RKO (cell line): Measurements from ENCODE around the gene RNF43.
A peak's percentile ranks its signal among the peaks of the same experiment; 100 is the strongest.

Experiments
- DNase-seq: peaks from one replicate; pipeline ENCODE4 v3.0.0-alpha.2; 2016; ENCODE audit warnings: low spot score

The RNF43 gene

GRCh38 chr17:58417300-58418092 is at the start of gene RNF43:
Gene RNF43 (minus strand): TSS chr17:58417534. CDS start chr17:58415577, 1,957 bp downstream.
- DNase-seq, result peak; percentile 83

GRCh38 chr17:58455491-58455890 is 38.2 kb upstream of the RNF43 start:
- no peak for DNase-seq

GRCh38 chr17:58452738-58453137 is 35.4 kb upstream of the RNF43 start:
- DNase-seq, result peak; percentile 2

GRCh38 chr17:58447039-58447975 is 30.0 kb upstream of the RNF43 start:
- peak; percentile 84 for DNase-seq

GRCh38 chr17:58446086-58446485 is 28.8 kb upstream of the RNF43 start:
- DNase-seq, result no peak

- no peak for DNase-seq
Measured at GRCh38 chr17:58436805-58437239, 19.5 kb upstream of the RNF43 start.

- DNase-seq, result no peak
Measured at GRCh38 chr17:58436245-58436644, 18.9 kb upstream of the RNF43 start.

GRCh38 chr17:58432806-58433573 is 15.7 kb upstream of the RNF43 start:
- no peak for DNase-seq

- no peak for DNase-seq
Measured at GRCh38 chr17:58427807-58428206, 10.5 kb upstream of the RNF43 start.

- no peak for DNase-seq
Measured at GRCh38 chr17:58421711-58422110, 4.4 kb upstream of the RNF43 start.

- no peak for DNase-seq
Measured at GRCh38 chr17:58420827-58421226, 3.5 kb upstream of the RNF43 start.

GRCh38 chr17:58416937-58417299 is 416 bp downstream of the RNF43 start:
- no peak for DNase-seq

GRCh38 chr17:58416396-58416795 is 938 bp downstream of the RNF43 start:
- DNase-seq, result no peak

- DNase-seq, result no peak
Measured at GRCh38 chr17:58415371-58416055, 1.8 kb downstream of the RNF43 start.

- DNase-seq, result no peak
Measured at GRCh38 chr17:58414596-58414997, 2.7 kb downstream of the RNF43 start.

- DNase-seq, result no peak
Measured at GRCh38 chr17:58413684-58414083, 3.6 kb downstream of the RNF43 start.

GRCh38 chr17:58412961-58413586 is 4.3 kb downstream of the RNF43 start:
- no peak for DNase-seq

GRCh38 chr17:58412064-58412703 is 5.2 kb downstream of the RNF43 start:
- DNase-seq, result no peak

GRCh38 chr17:58411408-58411894 is 5.9 kb downstream of the RNF43 start:
- no peak for DNase-seq

GRCh38 chr17:58410714-58411407 is 6.5 kb downstream of the RNF43 start:
- no peak for DNase-seq
